ENCODE data around the gene BCL6B.

BCL6B gene

GRCh38 chr17:7058831-7059447 lies 36.1 kb downstream of the BCL6B start:
- no peak for DNase-seq (ENCODE audit: low read depth)

GRCh38 chr17:7060165-7060891 lies 37.5 kb downstream of the BCL6B start:
- DNase-seq (ENCODE audit: low read depth), result no peak

DNA sequence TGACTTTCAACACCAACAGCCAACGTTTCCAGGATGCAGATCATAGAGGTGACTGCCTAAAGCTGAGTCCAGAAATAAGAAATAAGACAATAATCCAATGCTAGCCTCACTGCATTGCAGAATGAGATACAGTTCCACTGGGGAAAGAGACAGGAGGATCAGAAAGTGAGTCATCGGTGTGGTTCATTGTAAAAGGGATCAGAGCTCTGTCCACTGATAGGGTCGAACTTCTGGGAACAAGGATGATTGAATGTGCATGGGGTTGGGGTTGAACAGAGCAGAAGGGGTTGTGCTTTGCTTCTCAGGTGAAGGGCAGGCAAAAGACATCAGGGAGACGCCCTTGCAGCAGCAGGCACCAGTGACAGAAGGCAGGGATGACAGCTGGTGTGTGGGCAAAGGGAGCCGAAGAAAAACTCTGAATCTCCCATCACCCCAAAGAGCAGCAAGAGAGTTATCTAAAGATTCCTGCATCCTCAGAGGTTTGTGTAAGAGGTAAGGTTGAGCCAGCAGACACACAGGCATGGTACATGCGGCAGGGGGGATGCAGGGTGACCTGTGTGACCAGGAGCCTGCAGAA lies 40.8 kb downstream of the BCL6B start:
- no peak for DNase-seq (ENCODE audit: low read depth)

- no peak for DNase-seq (ENCODE audit: low read depth)
These were observed 41.4 kb downstream of the BCL6B start for GRCh38 chr17:7064261-7064660.

DNA sequence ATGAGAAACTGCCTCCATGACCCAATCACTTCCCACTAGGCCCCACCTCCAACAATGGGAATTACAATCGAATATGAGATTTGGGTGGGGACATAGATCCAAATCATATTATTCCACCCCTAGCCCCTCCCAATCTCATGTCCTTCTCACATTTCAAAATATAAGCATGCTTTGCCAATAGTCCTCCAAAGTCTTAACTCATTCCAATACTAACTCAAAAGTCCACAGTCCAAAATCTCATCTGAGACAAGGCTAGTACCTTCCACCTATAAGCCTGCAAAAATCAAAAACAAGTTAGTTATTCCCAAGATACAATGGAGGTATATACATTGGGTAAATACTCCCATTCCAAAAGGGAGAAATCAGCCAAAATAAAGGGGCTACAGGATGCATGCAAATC lies 44.3 kb downstream of the BCL6B start:
- DNase-seq (ENCODE audit: low read depth), result no peak

DNA sequence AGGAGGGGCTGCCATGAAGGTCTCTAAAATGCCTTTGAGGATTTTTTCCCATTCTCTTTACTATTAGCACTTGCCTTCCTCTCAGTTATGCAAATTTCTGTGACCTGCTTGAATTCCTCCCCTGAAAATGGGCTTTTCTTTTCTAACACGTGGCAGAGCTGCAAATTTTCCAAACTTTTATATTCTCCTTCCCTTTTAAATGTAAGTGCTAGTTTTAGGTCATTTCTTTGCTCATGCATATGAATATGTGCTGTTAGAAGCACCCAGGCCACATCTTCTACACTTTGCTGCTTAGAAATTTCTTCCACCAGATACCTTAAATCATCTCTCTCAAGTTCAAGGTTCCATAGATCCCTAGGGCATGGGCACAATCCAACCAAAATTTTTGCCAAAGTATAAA lies 45.4 kb downstream of the BCL6B start:
- DNase-seq (ENCODE audit: low read depth), result no peak

- no peak for DNase-seq (ENCODE audit: low read depth)
These were observed 47.9 kb downstream of the BCL6B start for GRCh38 chr17:7070712-7071111.

- no peak for DNase-seq (ENCODE audit: low read depth)
These were observed 49.6 kb downstream of the BCL6B start for GRCh38 chr17:7072406-7072805.

- no peak for DNase-seq (ENCODE audit: low read depth)
These were observed 52.1 kb downstream of the BCL6B start for GRCh38 chr17:7074931-7075330.

GRCh38 chr17:7077911-7078546 lies 55.2 kb downstream of the BCL6B start:
- no peak for DNase-seq (ENCODE audit: low read depth)

DNA sequence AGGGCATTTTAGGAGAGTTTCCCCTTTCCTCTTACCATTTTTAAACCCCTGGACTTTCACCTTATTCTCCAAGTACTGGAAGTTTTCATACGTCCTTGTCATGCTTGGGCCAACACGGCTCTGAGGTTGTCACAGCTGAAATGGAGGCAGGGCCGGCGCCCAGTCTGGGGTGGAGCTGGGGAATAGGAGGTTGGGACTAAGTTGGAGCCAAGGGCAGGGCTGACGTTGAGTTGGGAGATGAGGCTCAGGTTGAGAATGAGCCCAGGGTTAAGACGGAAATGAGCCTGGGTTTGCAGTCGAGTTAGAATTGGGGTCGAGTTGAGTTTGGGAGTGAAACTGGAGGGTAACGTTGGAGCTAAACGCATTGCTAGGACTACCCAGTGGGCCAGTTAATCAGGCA lies 55.9 kb downstream of the BCL6B start:
- no peak for DNase-seq (ENCODE audit: low read depth)

Measured in T-helper 22 cell (primary cell).